NCI-H187 (cell line): ENCODE data around the gene MFAP3.

ENCODE experiments used
- DNase-seq, 2 experiments: peaks; one replicate each; lab custom pipeline; 2025; lab: John Stamatoyannopoulos, UW

Gene MFAP3

GRCh38 chr5:154092356-154093141 lies 53.8 kb downstream of the MFAP3 start:
- no peak for DNase-seq

GRCh38 chr5:154093142-154093532 lies 54.4 kb downstream of the MFAP3 start:
- DNase-seq: no peak

- no peak for DNase-seq
Measured at GRCh38 chr5:154095904-154096303, 57.1 kb downstream of the MFAP3 start.

DNA sequence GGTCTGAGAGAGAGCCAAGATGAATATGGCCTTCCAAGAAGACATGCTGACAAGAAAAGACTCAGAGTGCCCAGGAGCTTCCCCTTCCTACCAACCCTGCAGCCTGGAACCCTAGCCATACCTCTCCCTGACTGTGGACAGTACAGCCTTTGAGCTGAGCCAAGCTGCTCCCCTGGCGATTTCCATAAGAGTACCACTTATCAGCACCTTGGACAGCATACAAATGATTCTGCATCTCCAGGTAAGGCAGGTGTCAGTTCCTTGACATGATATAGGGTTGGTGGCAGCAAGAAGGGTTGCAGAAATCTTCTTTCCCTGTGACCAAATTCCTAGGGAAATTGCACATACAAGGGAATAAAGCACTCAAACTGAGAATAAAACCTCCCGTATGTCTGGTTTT lies 58.3 kb downstream of the MFAP3 start:
- no peak for DNase-seq

DNA sequence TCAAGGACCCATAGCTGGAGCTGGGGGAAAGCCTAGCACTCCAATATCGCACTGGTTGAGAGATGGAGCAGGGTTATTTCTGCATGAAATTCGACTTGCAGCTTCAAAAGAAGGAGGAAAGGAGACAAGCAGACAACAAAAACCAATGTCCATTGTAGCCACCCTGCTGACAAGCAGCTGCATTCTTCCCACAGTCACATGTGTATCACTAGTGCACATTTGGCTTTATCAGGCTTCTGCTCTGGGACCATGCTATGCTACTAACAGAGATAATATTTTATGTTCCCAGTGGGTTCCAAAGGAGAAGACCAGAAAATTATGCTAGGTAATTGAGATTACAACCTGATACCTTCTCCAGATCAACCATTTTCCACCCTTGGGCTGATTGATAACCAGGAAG lies 59.7 kb downstream of the MFAP3 start:
- DNase-seq: no peak

DNA sequence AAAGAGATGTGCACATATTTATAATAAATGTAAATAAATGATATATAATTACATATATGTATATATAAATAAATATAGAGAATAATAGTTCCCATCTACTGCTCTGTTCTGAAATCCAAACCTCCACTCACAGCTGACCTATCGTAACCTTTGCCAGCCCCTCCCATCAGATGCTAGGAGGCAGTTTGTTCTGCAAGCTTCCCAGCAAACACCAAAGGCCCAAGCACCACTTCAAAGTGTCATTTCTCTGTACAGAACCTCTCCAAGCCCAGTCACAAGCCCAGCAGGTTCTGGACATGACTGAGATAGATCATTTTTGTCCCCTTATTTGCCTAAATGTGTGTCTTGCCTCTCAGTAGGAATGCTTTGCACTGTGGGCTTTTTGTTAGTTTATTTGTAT lies 62.4 kb downstream of the MFAP3 start:
- DNase-seq: no peak

GRCh38 chr5:154103233-154103632 lies 64.5 kb downstream of the MFAP3 start:
- DNase-seq: no peak
